Measurements from ENCODE around the gene APOD.
"Not testable (repeated sequence)": the region's sequence is repeated elsewhere in the genome, so short reads cannot be mapped to it uniquely, and the experiment has no call there.

The APOD gene

DNA sequence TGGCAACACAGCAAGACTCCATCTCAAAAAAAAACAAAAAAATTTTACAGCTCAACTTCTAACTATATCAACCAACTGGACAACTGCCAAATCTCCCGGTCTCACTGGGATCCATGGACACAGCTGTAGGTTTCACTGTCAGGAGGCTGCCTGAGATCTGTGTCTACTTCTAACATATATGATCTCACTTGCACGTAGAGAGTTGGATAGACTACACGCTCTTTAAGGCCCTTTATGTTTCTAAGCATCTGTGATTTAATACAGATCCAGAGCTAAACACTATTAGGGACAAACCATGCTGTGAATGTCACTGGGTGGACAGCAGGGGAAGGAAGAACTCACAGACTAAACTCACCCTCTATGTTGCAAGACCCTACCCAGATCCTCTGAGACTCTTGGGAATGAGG, 13.0 kb upstream of the APOD start:
- in situ Hi-C loops (cut with MboI; ENCODE audit: low sequenced_read_pairs, unreplicated experiment), result no loop called here
- DNase-seq (ENCODE audit: low spot score), result no peak
- no peak for TF ChIP-seq CTCF (IDR thresholded peaks at IDR 0.05; ENCODE audit: borderline replicate concordance, control extremely low read depth, extremely low read depth, insufficient read depth, missing control alignments)

- no peak for TF ChIP-seq CTCF (IDR thresholded peaks at IDR 0.05; ENCODE audit: borderline replicate concordance, control extremely low read depth, extremely low read depth, insufficient read depth, missing control alignments)
- no peak for DNase-seq (ENCODE audit: low spot score)
- in situ Hi-C loops (cut with MboI; ENCODE audit: low sequenced_read_pairs, unreplicated experiment), result no loop called here
Observed at GRCh38 chr3:195595785-195596531, 12.2 kb upstream of the APOD start.

- no peak for TF ChIP-seq CTCF (IDR thresholded peaks at IDR 0.05; ENCODE audit: borderline replicate concordance, control extremely low read depth, extremely low read depth, insufficient read depth, missing control alignments)
Observed at GRCh38 chr3:195591852-195592251, 8.1 kb upstream of the APOD start.

DNA sequence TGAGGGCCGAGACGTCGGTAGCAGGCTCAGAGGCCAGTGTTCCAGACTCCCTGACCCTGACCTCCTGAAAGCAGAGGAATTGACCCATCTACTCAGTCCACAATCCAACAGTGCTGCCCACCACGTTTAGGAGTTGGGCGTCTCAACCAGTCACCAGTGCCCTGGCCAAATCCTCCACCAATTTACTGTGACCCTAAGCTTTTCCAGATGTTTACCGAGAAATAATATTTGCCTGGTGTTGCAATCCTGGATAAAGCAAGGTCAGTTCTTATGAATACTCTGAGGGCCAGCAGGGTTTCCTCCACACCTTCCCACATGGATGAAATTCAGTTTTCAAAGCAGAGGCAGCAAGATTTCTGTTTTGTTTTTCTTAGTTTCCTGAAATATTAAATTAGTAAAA, 7.5 kb upstream of the APOD start:
- TF ChIP-seq CTCF (IDR thresholded peaks at IDR 0.05; ENCODE audit: borderline replicate concordance, control extremely low read depth, extremely low read depth, insufficient read depth, missing control alignments), result no peak
- in situ Hi-C loops (cut with MboI; ENCODE audit: low sequenced_read_pairs, unreplicated experiment), result no loop called here
- DNase-seq (ENCODE audit: low spot score), result no peak

More at GRCh38 chr3:195591852-195592251, 8.1 kb upstream of the APOD start:
- in situ Hi-C loops (cut with MboI; ENCODE audit: low sequenced_read_pairs, unreplicated experiment), result no loop called here
- DNase-seq (ENCODE audit: low spot score), result no peak

DNA sequence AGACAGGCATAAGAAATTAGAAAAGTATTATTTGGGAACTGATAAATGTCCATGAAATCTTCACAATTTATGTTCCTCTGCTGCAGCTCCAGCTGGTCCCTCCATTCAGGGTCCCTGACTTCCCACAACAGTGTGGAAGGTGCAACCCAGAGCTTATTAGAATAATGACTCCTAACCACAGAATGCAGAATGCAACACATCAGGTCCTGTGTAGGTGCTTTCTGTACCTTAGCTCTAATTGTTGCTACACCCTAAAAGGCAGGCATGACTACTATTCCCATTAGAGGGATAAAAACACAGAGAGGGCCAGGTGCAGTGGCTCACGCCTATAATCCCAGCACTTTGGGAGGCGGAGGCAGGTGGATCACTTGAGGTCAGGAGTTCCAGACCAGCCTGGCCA, 6.6 kb upstream of the APOD start:
- in situ Hi-C loops (cut with MboI; ENCODE audit: low sequenced_read_pairs, unreplicated experiment); DNase-seq (ENCODE audit: low spot score): not testable (repeated sequence)

DNA sequence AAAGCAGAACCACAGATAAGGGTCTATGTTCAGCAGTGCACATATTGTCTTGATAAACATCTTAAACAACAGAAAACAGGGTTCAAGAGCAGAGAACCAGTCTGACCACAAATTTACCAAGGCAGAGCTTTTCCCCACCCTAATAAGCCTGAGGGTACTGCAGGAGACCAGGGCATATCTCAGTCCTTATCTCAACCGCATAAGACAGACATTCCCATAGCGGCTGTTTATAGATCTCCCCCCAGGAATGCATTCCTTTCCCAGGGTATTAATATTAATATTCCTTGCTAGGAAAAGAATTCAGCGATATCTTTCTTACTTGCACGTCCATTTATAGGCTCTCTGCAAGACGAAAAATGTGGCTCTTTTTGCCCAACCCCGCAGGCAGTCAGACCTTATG, 6.1 kb upstream of the APOD start:
- in situ Hi-C loops (cut with MboI; ENCODE audit: low sequenced_read_pairs, unreplicated experiment); DNase-seq (ENCODE audit: low spot score): not testable (repeated sequence)

DNA sequence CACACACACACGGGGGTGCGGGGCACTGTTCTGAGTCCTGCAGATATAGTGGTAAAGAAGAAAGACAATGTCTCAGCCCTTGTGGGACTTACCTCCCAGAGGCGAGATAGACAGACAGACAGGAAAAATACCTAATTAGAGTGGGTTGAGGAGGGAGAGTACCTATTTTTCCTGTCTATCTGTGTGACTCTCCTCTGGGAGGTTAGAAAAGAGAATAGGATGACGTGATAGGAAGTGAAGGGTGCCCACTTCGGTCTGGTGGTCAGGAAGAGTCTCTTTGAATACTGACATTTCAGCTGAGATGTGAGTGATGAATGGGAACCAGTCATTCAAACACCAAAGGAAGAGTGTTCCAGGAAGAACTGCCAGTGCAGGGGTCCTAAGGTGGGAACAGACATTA, 4.1 kb upstream of the APOD start:
- TF ChIP-seq CTCF (IDR thresholded peaks at IDR 0.05; ENCODE audit: borderline replicate concordance, control extremely low read depth, extremely low read depth, insufficient read depth, missing control alignments), result no peak
- in situ Hi-C loops (cut with MboI; ENCODE audit: low sequenced_read_pairs, unreplicated experiment), result no loop called here
- no peak for DNase-seq (ENCODE audit: low spot score)

GRCh38 chr3:195587406-195587805, 3.7 kb upstream of the APOD start:
- no peak for DNase-seq (ENCODE audit: low spot score)
- TF ChIP-seq CTCF (IDR thresholded peaks at IDR 0.05; ENCODE audit: borderline replicate concordance, control extremely low read depth, extremely low read depth, insufficient read depth, missing control alignments), result no peak
- in situ Hi-C loops (cut with MboI; ENCODE audit: low sequenced_read_pairs, unreplicated experiment), result no loop called here
